Measurements from ENCODE around the gene GRIN2A.

- no peak for TF ChIP-seq CTCF (IDR thresholded peaks at IDR 0.05; ENCODE audit: extremely low read depth in 1 of 2, insufficient read depth in 1 of 2, low read depth in 1 of 2, low read length in 2 of 2)
- TF ChIP-seq EZH2 (IDR thresholded peaks at IDR 0.05; ENCODE audit: borderline replicate concordance, low read depth, low read length, severe bottlenecking), result no peak
- TF ChIP-seq POLR2AphosphoS5 (IDR thresholded peaks at IDR 0.05; ENCODE audit: insufficient read depth, low read depth, low read length), result no peak
- TF ChIP-seq POLR2A (IDR thresholded peaks at IDR 0.05; ENCODE audit: low read depth, low read length), result no peak
- no peak for TF ChIP-seq MAX (IDR thresholded peaks at IDR 0.05; ENCODE audit: insufficient read depth, insufficient read length)
- no peak for TF ChIP-seq GATA2 (IDR thresholded peaks at IDR 0.05; ENCODE audit: insufficient read depth, insufficient read length, low read depth, low read length)
Measured at GRCh38 chr16:10219742-10220141, 37.5 kb upstream of the GRIN2A start.
